ENCODE data around the gene EPN1. TPM values are rescaled to one million over a fixed set of nuclear protein-coding genes. Genes with fewer than 3 reads are reported as not detected.

EPN1 gene
- total and polyA plus RNA-seq, 2 donors from 2014 or later = 138 to 145 TPM

DNA sequence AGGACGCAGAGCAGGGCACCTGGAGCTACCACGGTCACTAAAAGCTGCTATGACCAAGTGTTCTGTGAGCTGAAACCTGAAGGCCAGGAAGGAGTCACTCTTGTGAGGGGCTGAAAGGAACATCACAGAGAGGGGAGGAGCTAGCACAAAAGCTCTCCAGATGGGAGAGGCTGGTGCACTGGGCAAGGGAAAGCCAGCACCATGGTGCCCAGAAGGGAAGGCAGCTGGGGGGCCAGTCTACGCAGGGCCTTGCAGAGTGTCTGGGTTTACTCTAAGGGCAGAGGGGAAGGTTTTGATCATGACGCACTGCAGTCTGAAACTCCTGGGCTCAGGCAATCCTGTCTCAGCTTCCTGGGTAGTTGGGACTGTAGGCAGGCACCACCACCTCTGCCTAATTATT lies 38.3 kb upstream of the EPN1 start:
- H3K9ac ChIP-seq (ENCODE audit: low read length in 3 of 3) = peak overlapping the region in 1 of 3 donors; percentile 100
- DNase-seq (peak in 1 of 5 donors; percentile 39), FAIRE-seq (no peak)
- intact Hi-C loops (cut with DNase I) = no loop called here
- H3K9me3 ChIP-seq (ENCODE audit: control insufficient read depth in 2 of 3, insufficient read depth in 1 of 3, low read length in 3 of 3) = no peaks in the 10 kb centered on the region
- H3K27me3 ChIP-seq (ENCODE audit: control insufficient read depth, insufficient read depth, low read length) = no peaks in the 10 kb centered on the region
- no peak overlapping the region for H3K27ac ChIP-seq (ENCODE audit: low read depth in 2 of 2, low read length in 2 of 2)
- H3K4me1 ChIP-seq (ENCODE audit: control insufficient read depth in 2 of 3, insufficient read depth in 2 of 3, low read depth in 1 of 3, low read length in 3 of 3) = peaks cover 3 to 31% (median 7%) of the 10 kb centered on the region in 3 donors
- peak overlapping the region in 2 of 3 donors; percentile 95 to 100 for H3K4me3 ChIP-seq (ENCODE audit: low read length in 3 of 3)
- TF ChIP-seq CTCF (IDR thresholded peaks at IDR 0.05; ENCODE audit: borderline replicate concordance, extremely low read depth, insufficient read depth) = no peak
- H3K36me3 ChIP-seq (ENCODE audit: control insufficient read depth in 2 of 3, insufficient read depth in 3 of 3, low read length in 3 of 3) = no peaks in the 10 kb centered on the region

- DNase-seq (peak in 2 of 5 donors; percentile 45 to 79), FAIRE-seq (no peak)
- Histone ChIP-seq H3K9ac (ENCODE audit: low read length in 3 of 3) (no peak overlapping the region), H3K4me3 (ENCODE audit: low read length in 3 of 3) (no peak overlapping the region), H3K27ac (ENCODE audit: low read depth in 2 of 2, low read length in 2 of 2) (no peak overlapping the region), H3K27me3 (ENCODE audit: control insufficient read depth, insufficient read depth, low read length) (no peaks in the 10 kb centered on the region), H3K4me1 (ENCODE audit: control insufficient read depth in 2 of 3, insufficient read depth in 2 of 3, low read depth in 1 of 3, low read length in 3 of 3) (peaks cover 3 to 35% (median 7%) of the 10 kb centered on the region in 3 donors), H3K9me3 (ENCODE audit: control insufficient read depth in 2 of 3, insufficient read depth in 1 of 3, low read length in 3 of 3) (no peaks in the 10 kb centered on the region), H3K36me3 (ENCODE audit: control insufficient read depth in 2 of 3, insufficient read depth in 3 of 3, low read length in 3 of 3) (no peaks in the 10 kb centered on the region)
- no peak for TF ChIP-seq CTCF (IDR thresholded peaks at IDR 0.05; ENCODE audit: borderline replicate concordance, extremely low read depth, insufficient read depth)
- intact Hi-C loops (cut with DNase I) = no loop called here
These were observed 37.5 kb upstream of the EPN1 start for GRCh38 chr19:55637534-55637933.

- Histone ChIP-seq H3K9ac (ENCODE audit: low read length in 3 of 3) (peak overlapping the region in 1 of 3 donors; percentile 19), H3K9me3 (ENCODE audit: control insufficient read depth in 2 of 3, insufficient read depth in 1 of 3, low read length in 3 of 3) (no peaks in the 10 kb centered on the region), H3K36me3 (ENCODE audit: control insufficient read depth in 2 of 3, insufficient read depth in 3 of 3, low read length in 3 of 3) (no peaks in the 10 kb centered on the region), H3K4me1 (ENCODE audit: control insufficient read depth in 2 of 3, insufficient read depth in 2 of 3, low read depth in 1 of 3, low read length in 3 of 3) (peaks cover 3 to 44% (median 11%) of the 10 kb centered on the region in 3 donors), H3K27ac (ENCODE audit: low read depth in 2 of 2, low read length in 2 of 2) (no peak overlapping the region), H3K27me3 (ENCODE audit: control insufficient read depth, insufficient read depth, low read length) (no peaks in the 10 kb centered on the region), H3K4me3 (ENCODE audit: low read length in 3 of 3) (no peak overlapping the region)
- peak; percentile 6 for TF ChIP-seq CTCF (IDR thresholded peaks at IDR 0.05; ENCODE audit: borderline replicate concordance, extremely low read depth, insufficient read depth)
- intact Hi-C loops (cut with DNase I) = no loop called here
- FAIRE-seq (no peak), DNase-seq (peak in 3 of 5 donors; percentile 45 to 62 (median 46))
These were observed 36.1 kb upstream of the EPN1 start for GRCh38 chr19:55638864-55639359.
